DMS153 treated with DMSO at 0.1 percent for 48 hours (cell line): Measurements from ENCODE around the gene RASD2.

Source experiments
- DNase-seq: peaks from one replicate; lab custom pipeline; 2025; ENCODE audit not compliant: unreplicated experiment; lab: John Stamatoyannopoulos, UW

The RASD2 gene

DNA sequence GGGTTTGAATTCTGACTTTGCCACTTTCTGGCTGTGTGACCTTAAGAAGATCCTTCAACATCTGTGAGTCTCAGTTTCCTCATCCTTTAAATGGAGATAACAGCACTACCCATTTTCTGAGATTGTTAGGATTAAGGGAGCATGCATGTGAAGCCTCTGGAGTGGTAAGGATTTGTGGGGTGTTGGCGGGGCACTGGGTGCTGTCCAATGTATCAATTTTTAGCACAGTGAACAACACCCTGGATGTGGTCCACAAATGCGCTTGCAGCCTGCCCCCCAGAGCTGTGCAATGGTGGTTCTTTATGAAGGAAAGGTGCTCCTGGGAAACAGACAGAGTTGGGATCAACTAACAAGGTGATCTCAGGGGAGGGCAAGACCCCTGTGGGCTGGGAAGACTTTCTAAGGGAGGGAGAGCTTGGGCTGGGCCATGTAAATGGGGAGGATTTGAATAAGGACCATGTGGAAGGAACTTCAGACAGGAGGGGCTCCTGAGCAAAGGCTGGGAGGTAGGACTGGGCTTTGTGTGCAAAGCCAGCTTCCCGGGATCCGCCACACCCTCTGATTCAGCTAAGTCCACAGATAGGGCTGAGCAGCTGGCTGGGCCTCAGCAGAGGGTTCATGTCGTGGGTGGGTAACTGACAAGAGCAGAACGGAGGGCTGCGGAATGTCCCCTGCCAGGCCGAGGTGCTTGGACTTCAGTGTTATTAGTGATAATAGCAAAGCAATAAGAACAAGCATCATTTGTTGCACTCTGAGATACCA lies 22.7 kb upstream of the RASD2 start:
- DNase-seq, result no peak

DNA sequence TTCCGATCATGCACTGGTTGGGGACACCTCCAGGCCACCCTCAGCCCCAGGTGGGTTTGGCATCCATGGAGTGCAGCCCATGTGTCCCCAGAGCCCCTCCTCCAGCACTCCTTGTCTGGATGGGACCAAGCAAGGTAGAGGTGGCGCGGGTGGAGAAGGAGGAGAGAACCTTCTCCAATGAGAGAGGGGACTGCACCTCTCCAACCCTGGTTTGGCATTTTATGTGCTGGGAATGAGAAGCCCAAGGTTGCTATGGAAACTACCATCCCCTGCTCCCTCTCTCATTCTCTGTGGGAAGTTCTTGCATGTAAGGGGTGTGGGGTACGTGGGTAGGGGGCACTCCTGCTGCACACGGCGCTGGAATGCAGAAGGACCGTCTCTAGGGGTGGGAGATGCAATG lies 21.8 kb upstream of the RASD2 start:
- DNase-seq, result no peak

GRCh38 chr22:35519306-35520000 lies 21.2 kb upstream of the RASD2 start:
- DNase-seq, result no peak

DNA sequence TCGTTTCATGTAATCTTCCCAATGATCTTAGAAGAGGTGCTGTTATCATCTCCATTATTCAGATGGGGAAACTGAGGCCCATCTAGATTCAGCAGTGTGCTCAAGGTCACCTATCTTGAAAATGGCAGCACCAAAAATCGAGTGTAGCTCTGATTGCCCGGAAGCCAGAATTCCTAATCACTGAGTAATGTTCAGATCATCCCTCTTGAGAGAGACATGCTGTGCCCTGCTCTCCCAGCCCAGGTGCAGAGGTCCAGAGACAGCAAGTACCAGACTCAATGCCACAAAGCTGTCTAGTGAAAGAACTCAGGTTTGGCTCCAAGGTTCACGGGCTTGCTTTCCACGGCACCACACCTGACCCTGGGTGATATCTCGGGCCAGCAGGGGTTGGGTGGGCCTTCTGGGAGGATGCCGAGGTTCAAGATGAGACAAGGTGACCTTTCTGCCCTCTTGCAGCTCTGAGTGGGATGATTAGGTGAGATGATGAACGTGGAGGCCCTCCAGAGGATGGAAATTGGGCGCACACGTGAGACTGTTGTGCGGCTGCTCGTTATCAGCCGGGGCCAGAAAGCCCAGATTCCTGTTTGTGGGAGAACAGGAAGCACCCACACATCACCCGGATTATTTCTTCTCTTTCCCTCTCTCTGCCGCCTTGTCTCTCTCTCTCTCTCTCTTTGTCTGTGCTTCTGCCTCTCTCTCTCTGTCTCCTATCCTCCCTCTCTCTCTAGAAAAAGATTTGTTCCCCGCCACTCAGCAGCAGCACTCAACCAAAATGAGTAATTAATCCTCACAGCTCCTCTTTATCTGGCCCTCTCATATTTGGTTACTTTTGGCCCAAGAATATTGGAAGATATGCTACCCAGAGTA lies 19.0 kb upstream of the RASD2 start:
- no peak for DNase-seq

GRCh38 chr22:35522225-35523149 lies 18.1 kb upstream of the RASD2 start:
- no peak for DNase-seq

DNA sequence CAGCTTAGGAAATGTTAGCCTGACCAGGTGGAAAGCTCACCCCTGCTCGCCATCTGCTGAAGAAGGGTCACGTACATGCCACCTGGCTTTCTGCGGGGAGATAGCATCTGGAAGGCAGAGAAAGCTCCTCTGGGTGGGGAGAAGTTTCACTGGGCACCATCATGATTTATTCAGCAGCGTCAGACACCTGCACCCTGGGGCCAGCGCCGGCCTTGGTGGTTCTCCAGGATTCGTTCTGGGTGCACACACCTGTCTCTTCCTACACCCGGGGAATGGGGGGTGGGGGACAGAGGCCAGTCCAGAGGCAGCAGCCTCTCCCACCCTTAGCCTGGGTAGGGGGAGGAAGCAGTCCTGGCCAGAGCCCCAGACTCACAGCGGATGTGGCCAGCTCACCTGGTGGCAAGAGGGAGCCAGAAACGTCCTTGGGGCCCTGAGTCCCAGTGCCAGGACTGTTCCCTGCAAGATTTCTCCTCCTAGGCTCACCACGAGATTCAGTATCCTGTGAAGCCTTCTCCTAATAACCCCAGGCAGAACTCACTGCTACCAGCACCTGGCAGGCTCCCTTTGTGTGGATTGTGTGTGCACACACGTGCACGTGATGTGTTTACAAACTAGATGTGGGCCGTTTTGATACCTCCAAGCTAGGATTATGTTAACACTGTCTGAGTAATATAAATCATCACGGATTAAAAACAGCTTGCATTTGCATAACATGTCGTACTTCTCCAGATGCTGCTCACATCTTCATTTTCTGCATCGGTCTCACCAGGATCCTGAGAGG lies 17.3 kb upstream of the RASD2 start:
- DNase-seq, result peak; percentile 82

GRCh38 chr22:35524966-35525686 lies 15.5 kb upstream of the RASD2 start:
- peak; percentile 62 for DNase-seq

GRCh38 chr22:35525687-35526332 lies 14.8 kb upstream of the RASD2 start:
- DNase-seq, result no peak

- DNase-seq, result no peak
Observed at GRCh38 chr22:35526333-35526979, 14.2 kb upstream of the RASD2 start.

DNA sequence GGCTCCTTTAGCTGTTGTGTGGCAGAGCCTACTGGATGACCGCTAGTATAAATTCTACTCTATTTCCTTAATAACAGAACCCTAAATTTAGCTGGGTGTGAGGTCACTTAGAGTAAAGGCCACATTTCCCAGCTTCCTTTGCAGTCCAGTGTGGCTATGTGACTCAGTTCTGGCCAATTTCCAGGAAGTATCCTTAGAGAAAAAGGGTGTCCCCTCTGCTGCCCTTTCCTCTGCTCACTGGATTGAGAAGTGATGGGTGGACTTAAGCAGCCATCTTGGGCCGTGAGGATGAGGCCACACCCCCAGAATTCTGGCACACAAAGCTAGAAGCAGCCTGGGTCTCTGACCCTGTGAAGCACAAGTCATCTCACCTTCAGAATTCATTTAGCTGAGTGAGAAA lies 11.7 kb upstream of the RASD2 start:
- DNase-seq, result no peak

DNA sequence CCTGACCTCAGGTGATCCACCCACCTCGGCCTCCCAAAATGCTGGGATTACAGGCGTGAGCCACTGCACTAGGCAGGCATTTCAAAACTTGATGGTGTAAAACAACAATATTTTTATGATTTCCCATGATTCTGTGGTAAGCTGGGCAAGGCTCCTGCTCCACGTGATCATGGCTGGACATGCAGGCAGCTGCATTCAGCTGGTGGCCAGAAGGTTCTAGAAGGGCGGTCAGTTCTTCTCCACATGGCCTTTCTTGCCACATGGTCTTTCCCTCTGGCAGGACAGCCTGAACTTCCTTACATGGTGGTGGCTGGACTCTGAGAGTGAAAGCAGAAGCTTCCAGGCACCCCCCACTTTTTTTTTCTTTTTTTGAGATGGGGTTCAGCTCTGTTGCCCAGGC lies 9.9 kb upstream of the RASD2 start:
- DNase-seq, result no peak

DNA sequence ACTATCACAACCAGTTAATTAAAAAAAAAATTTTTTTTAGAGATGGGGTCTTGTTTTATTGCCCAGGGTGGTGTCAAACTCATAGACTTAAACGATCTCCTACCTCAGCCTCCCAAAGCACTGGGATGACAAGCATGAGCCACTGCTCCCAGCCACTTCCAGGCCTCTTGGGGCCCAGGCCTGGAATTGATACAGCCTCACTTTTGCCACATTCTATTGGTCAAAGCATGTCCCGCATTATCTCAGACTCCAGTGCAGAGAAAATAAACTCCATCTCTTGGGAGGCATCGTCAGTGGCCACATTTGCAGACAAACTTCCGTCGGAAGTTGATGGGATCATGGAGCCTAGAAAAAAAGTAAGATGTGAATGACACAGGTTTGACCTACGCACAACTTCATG lies 9.4 kb upstream of the RASD2 start:
- no peak for DNase-seq

GRCh38 chr22:35531676-35532075 lies 9.0 kb upstream of the RASD2 start:
- DNase-seq, result no peak

- DNase-seq, result no peak
Observed at GRCh38 chr22:35533365-35534029, 7.1 kb upstream of the RASD2 start.

GRCh38 chr22:35534091-35534490 lies 6.5 kb upstream of the RASD2 start:
- no peak for DNase-seq

DNA sequence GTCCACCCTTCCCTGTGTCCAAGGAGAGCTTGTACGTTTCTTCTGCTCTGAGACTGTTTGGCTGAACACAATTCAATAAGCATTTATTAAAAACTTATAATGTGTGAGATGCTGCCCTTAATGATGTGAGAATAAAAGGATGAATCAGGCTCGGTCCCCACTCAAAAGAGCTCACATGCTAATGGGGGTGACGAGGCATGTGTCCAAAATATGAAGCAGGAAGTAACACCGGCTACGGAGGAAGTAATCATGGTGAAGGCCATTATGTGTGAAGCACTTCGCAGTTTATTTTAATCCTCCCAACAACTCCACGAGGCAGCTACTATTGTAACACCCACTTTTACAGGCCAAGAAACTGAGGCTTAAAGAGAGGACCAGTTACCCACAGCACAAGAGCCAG lies 3.4 kb upstream of the RASD2 start:
- no peak for DNase-seq

- DNase-seq, result peak; percentile 16
Observed at GRCh38 chr22:35538801-35539321, 1.8 kb upstream of the RASD2 start.
